Measurements from ENCODE around the gene NAALADL2. TPM values are rescaled to one million over a fixed set of nuclear protein-coding genes. Genes with fewer than 3 reads are reported as not detected.

The NAALADL2 gene
- total RNA-seq = 2.8 and 4.3 TPM in 2 replicates
- long read RNA-seq, partial matches to known transcripts = 1 of 2 reads
- long read RNA-seq, other reads (novel, unspliced or antisense) = 0 of 2 reads

- no peak within 1 kb of the TSS for H3K27ac Mint-ChIP-seq (ENCODE audit: unreplicated experiment)
- no peaks in the 10 kb centered on the region for H3K27me3 Mint-ChIP-seq (ENCODE audit: low read depth)
- no peak within 1 kb of the TSS for H3K4me3 Mint-ChIP-seq
- no peaks in the 10 kb centered on the region for H3K36me3 Mint-ChIP-seq (ENCODE audit: low read depth)
- no peak for DNase-seq (ENCODE audit: low read depth, low spot score)
- no peaks in the 10 kb centered on the region for H3K9me3 Mint-ChIP-seq
- TF ChIP-seq CTCF (conservative IDR thresholded peaks at IDR 0.05) = no peak
- no peaks in the 10 kb centered on the region for H3K4me1 Mint-ChIP-seq
Observed at GRCh38 chr3:174859114-174859735, at the start of gene NAALADL2. TSS of gene NAALADL2 (plus strand) at chr3:174859334.

GRCh38 chr3:174810254-174810653, 48.9 kb upstream of the NAALADL2 start:
- Mint-ChIP-seq H3K36me3 (ENCODE audit: low read depth) (no peaks in the 10 kb centered on the region), H3K27ac (ENCODE audit: unreplicated experiment) (no peak overlapping the region), H3K27me3 (ENCODE audit: low read depth) (no peaks in the 10 kb centered on the region), H3K9me3 (peaks cover 9% of the 10 kb centered on the region), H3K4me1 (no peaks in the 10 kb centered on the region), H3K4me3 (no peak overlapping the region)
- no peak for TF ChIP-seq CTCF (conservative IDR thresholded peaks at IDR 0.05)
- DNase-seq (ENCODE audit: low read depth, low spot score) = no peak

GRCh38 chr3:174812172-174812862, 46.8 kb upstream of the NAALADL2 start:
- TF ChIP-seq CTCF (conservative IDR thresholded peaks at IDR 0.05) = no peak
- H3K27me3 Mint-ChIP-seq (ENCODE audit: low read depth) = no peaks in the 10 kb centered on the region

GRCh38 chr3:174815750-174816149, 43.4 kb upstream of the NAALADL2 start:
- no peaks in the 10 kb centered on the region for H3K36me3 Mint-ChIP-seq (ENCODE audit: low read depth)
- H3K9me3 Mint-ChIP-seq = no peaks in the 10 kb centered on the region
- H3K27ac Mint-ChIP-seq (ENCODE audit: unreplicated experiment) = no peak overlapping the region
- no peak for TF ChIP-seq CTCF (conservative IDR thresholded peaks at IDR 0.05)
- H3K27me3 Mint-ChIP-seq (ENCODE audit: low read depth) = no peaks in the 10 kb centered on the region
- H3K4me3 Mint-ChIP-seq = no peak overlapping the region
- DNase-seq (ENCODE audit: low read depth, low spot score) = no peak
- no peaks in the 10 kb centered on the region for H3K4me1 Mint-ChIP-seq

More at GRCh38 chr3:174812172-174812862, 46.8 kb upstream of the NAALADL2 start:
- Mint-ChIP-seq H3K4me3 (no peak overlapping the region), H3K36me3 (ENCODE audit: low read depth) (no peaks in the 10 kb centered on the region), H3K9me3 (peaks cover 9% of the 10 kb centered on the region), H3K4me1 (no peaks in the 10 kb centered on the region), H3K27ac (ENCODE audit: unreplicated experiment) (no peak overlapping the region)
- DNase-seq (ENCODE audit: low read depth, low spot score) = no peak

- Mint-ChIP-seq H3K27ac (ENCODE audit: unreplicated experiment) (no peak overlapping the region), H3K4me3 (no peak overlapping the region), H3K4me1 (no peaks in the 10 kb centered on the region), H3K27me3 (ENCODE audit: low read depth) (no peaks in the 10 kb centered on the region), H3K9me3 (no peaks in the 10 kb centered on the region), H3K36me3 (ENCODE audit: low read depth) (no peaks in the 10 kb centered on the region)
- no peak for DNase-seq (ENCODE audit: low read depth, low spot score)
- no peak for TF ChIP-seq CTCF (conservative IDR thresholded peaks at IDR 0.05)
Observed at GRCh38 chr3:174820885-174821284, 38.2 kb upstream of the NAALADL2 start.

Data from neural crest cell (in vitro differentiated cells).